Measurements from ENCODE around the gene TIPARP.
"Not testable (repeated sequence)": the region's sequence is repeated elsewhere in the genome, so short reads cannot be mapped to it uniquely, and the experiment has no call there.

Gene TIPARP

GRCh38 chr3:156676768-156677479 is 2.5 kb downstream of the TIPARP start:
- no peak for DNase-seq

DNA sequence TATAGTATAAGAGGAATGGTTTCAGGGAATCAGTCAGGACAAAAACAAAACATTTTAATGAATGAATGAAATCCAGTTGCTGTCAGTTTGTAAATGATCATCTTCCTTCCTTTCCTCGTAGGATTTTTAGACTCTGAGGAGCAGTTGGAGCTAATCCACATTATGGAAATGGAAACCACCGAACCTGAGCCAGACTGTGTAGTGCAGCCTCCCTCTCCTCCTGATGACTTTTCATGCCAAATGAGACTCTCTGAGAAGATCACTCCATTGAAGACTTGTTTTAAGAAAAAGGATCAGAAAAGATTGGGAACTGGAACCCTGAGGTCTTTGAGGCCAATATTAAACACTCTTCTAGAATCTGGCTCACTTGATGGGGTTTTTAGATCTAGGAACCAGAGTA is 3.1 kb downstream of the TIPARP start:
- no peak for DNase-seq

GRCh38 chr3:156678197-156678596 is 3.8 kb downstream of the TIPARP start:
- DNase-seq: no peak

DNA sequence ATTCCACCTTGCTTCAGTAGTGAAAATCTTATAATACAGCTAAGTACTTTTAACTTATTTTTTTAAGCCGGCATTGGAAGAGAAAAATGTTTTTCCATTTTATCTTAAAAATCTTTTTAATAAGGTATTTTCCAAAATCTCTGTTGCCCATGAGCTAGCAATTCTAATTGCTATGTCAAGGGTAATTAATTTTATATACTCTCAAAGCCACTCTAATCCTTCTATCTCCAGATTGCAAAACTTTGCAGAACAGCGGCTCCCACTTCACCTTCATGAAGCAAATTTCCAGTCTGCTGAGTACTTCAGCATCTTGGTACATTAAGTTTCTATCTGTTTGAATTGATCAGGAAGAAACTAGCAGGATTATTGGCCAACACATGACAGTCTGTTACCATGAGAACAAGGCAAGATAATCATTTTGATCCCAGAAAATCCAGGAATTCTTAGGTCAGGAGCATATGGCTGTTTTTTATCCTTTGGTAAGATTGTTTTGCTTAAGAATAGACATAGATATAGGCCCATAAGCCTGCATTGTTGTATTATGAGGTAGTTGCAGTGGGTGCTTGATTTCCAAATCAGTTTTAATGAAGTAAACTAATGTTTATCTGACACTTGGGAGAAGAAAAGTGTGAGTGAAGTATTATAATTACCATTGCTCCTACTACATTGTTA is 6.0 kb downstream of the TIPARP start:
- no peak for DNase-seq

DNA sequence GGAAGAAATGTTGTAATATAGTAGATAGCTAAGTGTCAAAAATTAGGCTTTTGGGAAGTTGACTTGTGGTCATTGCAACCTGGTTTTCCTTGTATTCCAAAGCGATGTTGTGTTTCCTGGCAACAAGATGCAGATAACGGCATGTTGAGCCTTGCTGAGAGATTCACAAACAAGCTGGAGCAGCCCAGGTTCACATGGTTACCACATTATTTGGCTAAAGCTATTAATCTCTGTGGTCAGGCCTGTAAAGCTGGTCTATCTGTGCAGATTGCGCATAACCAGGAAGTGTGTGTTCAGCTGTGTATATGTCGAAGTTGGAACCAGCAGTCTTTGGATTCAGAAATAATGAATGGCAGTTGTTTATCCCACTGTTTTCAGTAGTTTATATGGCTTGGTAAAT is 6.6 kb downstream of the TIPARP start:
- no peak for DNase-seq

DNA sequence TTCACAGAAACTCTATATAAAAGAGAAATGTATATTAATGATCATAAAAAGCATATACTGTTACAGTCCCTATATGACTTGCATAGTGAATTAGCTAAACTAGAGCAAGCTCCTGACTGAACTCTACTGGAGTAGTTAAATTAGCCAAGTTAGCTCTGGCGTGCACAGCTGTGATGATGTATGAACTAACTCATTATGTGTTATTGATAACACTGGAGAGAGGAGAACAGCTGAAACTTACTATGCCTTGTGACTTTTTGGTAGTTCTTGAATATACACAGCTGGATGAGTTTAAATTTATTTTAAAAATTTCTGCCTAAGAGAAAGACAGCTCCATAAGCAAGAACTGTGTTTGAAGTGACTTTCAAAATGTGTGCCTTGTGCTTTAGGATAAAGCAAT is 8.1 kb downstream of the TIPARP start:
- no peak for DNase-seq

GRCh38 chr3:156682963-156683362 is 8.6 kb downstream of the TIPARP start:
- DNase-seq: no peak

DNA sequence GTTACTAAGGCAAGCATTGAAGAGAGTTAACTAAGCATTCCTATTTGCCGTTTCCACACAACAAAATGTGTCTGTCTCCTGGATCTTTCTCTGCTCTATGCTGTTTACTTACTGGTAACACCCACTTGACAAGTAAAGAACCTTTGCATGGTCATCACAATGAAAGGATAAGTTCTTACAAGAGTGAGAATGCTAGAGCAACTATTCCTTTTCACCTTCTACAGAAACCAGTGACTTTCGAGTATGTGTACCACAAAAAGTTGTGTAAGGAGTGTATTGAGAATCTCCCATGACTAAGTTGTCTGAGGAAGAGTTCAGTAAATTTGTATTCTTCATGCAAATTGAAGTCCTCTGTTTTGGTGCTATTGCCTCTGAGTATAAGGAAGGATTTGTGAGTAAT is 10.8 kb downstream of the TIPARP start:
- no peak for DNase-seq

- no peak for DNase-seq
These were observed 11.4 kb downstream of the TIPARP start for GRCh38 chr3:156685752-156686151.

- no peak for DNase-seq
These were observed 12.6 kb downstream of the TIPARP start for GRCh38 chr3:156687023-156687422.

DNA sequence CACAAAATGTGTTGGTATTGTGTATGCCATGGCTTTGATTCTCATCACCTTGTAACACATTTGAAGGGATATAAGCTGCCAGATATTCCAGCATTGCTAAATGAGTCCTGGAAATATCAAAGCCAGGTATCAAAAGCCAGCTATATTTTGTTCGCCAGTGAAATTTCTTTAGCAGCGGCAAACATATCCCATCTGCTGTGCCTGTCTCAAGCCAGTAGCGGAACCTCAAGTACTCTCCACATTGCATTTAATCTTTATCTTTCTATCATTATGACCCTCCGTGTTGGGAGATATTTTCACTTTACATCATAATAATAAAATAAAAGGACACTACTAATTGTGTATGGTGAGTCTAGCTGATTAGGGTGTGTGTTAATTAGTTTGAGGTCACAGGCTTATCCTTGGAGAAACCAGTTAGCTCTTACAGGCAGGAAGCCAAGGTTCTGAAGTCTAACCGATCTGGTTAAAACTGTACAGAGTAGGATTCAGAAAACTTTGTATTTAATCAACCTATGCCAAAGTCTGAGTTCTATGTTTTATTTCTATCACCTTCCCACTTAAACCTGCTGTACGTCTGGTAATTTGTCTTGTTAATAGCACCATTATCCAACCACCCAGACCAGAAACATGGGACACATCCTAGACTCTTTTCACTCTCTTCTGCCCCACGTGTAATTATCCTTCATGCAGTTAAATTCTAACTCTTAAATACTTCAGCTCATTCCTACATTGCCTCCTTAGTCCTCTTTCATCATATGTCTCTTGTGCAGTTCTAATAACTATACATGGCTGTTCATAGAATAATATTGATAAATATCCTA is 14.5 kb downstream of the TIPARP start:
- no peak for DNase-seq

DNA sequence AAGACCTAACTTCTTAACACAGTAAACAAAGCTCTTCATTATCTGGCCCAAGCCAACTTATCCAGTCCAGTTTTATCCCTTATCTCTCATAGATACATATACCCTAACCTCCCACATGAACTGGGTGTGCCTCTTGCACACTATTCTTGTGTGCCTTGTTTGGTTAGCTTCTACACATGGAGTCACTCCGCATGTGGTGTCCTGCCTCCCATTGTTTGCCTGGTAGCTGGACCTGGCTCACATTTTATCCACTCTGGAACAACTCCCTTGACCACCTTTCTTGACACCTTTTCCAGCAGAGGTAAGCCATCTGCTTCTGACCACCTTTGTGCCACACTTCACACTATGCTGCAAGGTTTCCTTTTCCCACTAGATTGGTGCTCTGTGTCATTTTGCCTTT is 15.2 kb downstream of the TIPARP start:
- DNase-seq: no peak

GRCh38 chr3:156691920-156692319 is 17.5 kb downstream of the TIPARP start:
- DNase-seq: no peak

GRCh38 chr3:156693166-156693565 is 18.8 kb downstream of the TIPARP start:
- DNase-seq: no peak

GRCh38 chr3:156694536-156694935 is 20.1 kb downstream of the TIPARP start:
- no peak for DNase-seq

DNA sequence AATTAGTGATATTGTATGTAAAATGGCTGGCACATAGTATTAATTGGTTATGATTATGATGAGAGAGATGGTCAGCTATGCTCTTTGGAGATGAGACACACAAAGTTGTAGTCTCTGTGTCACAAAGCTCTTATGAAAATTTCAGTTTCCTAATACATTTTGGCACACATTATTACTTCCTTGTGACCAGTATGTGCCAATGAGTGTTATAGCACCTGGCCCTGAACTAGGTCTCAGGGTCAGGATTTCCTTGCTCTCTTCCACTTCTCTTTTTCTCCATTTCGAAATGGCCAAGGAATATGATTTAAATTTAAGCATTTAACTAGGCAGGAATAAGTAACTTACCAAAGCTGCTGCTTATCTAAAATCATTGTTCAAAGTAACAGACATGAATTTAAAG is 28.0 kb downstream of the TIPARP start:
- no peak for DNase-seq

DNA sequence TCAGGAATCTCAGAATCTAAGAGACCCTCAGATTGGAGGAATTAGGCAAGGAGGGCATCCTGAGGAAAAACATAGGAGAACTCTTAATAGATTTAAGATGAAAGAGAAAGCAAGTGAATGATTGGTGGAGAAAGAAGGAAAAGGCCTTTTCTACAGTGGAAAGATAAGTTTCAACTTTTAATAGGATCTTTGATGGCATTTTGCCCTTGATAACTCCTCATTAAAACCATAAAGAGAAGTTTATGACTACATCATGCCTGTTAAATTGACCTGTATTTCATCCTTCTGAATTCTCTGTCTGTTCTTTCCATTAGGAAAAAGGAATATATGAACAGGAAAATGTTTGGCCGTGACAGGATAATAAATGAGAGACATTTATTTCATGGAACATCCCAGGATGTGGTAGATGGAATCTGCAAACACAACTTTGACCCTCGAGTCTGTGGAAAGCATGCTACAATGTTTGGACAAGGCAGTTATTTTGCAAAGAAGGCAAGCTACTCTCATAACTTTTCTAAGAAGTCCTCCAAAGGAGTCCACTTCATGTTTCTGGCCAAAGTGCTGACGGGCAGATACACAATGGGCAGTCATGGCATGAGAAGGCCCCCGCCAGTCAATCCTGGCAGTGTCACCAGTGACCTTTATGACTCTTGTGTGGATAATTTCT is 30.1 kb downstream of the TIPARP start:
- no peak for DNase-seq

GRCh38 chr3:156705761-156706616 is 31.6 kb downstream of the TIPARP start:
- no peak for DNase-seq

DNA sequence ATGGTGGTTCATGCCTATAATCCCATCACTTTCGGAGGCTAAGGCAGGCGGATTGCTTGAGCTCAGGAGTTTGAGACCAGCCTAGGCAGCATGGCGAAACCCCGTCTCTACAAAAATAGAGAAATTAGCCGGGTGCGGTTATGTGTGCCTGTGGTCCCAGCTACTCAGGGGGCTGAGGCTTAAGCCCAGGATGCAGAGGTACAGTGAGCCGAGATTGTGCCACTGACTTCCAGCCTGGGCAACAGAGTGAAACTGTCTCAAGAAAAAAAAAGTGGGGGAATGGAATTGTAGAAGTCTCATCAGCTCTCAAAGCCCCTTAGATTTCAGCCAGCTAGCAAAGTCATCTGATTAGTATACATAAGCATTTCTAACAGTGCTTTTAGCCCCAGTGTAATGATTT is 33.2 kb downstream of the TIPARP start:
- DNase-seq: no peak

DNA sequence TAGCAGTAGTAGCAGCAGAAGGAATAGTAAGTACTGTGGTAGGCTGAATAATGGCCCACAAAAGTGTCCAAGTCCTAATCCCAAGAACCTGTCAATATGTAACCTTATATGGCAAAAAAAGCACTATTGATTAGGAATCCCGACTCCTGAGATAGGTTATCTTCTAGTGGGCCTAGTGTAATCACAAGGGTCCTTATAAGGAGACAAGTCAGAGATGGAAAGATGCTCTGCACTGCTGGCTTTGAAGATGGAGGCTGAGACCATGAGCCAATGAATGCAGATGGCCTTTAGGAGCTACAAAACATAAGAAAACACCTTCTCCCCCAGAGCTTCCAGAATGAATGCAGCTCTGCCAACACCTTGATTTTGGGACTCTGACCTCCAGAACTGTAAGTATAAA is 36.0 kb downstream of the TIPARP start:
- DNase-seq: no peak

- DNase-seq: no peak
These were observed 36.7 kb downstream of the TIPARP start for GRCh38 chr3:156711113-156711512.

DNA sequence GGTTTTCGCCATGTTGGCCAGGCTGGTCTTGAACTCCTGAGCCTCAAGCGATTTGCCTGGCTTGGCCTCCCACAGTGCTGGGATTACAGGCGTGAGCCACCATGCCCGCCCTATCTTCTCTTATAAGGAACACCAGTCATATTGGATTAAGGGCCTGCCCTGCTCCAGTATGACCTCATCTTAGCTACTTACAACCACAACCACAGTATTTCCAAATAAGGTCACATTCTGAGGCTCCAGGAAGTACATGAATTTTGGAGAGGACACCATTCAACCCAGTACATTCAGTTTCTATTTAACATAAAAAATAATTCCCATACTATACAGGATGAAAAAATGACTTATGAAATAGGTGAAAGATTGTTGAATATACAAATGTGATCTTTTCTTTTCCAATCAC is 37.6 kb downstream of the TIPARP start:
- DNase-seq: not testable (repeated sequence)

Measured in T1000 (cell line).